Stimulated activated CD4-positive, alpha-beta T cell treated with anti-CD3 and anti-CD28 coated beads, Interleukin-2, amount 100 ng/mL, for 24 hours (primary cell): ENCODE data around the gene CCDC167.
A peak's percentile ranks its signal among the peaks of the same experiment; 100 is the strongest.
"Not testable (repeated sequence)": the region's sequence is repeated elsewhere in the genome, so short reads cannot be mapped to it uniquely, and the experiment has no call there.

Experiments
- DNase-seq, 2 donors: peaks; one replicate each; pipeline ENCODE4 v3.0.0-alpha.2; 2020

Gene CCDC167

GRCh38 chr6:37507690-37508421, 8.2 kb upstream of the CCDC167 start:
- DNase-seq: peak in 1 of 2 donors; percentile 55

GRCh38 chr6:37507077-37507476, 7.4 kb upstream of the CCDC167 start:
- DNase-seq: no peak

GRCh38 chr6:37506479-37506878, 6.8 kb upstream of the CCDC167 start:
- DNase-seq: no peak

- no peak for DNase-seq
These were observed 4.3 kb upstream of the CCDC167 start for GRCh38 chr6:37504024-37504423.

GRCh38 chr6:37503309-37503965, 3.7 kb upstream of the CCDC167 start:
- no peak for DNase-seq

- peak in 1 of 2 donors; percentile 49 for DNase-seq
These were observed 3.1 kb upstream of the CCDC167 start for GRCh38 chr6:37502703-37503291.

- no peak for DNase-seq
These were observed 2.2 kb upstream of the CCDC167 start for GRCh38 chr6:37501632-37502491.

GRCh38 chr6:37500904-37501303, 1.2 kb upstream of the CCDC167 start:
- DNase-seq: not testable (repeated sequence)

- no peak for DNase-seq
These were observed 558 bp upstream of the CCDC167 start for GRCh38 chr6:37500294-37500608.

GRCh38 chr6:37496951-37497885, 2.5 kb downstream of the CCDC167 start:
- no peak for DNase-seq

GRCh38 chr6:37495244-37495934, 4.3 kb downstream of the CCDC167 start:
- peak in 1 of 2 donors; percentile 48 for DNase-seq

GRCh38 chr6:37493661-37493995, 6.1 kb downstream of the CCDC167 start:
- no peak for DNase-seq

GRCh38 chr6:37492991-37493660, 6.6 kb downstream of the CCDC167 start:
- DNase-seq: no peak

- DNase-seq: no peak
These were observed 7.3 kb downstream of the CCDC167 start for GRCh38 chr6:37492236-37492972.

- no peak for DNase-seq
These were observed 7.9 kb downstream of the CCDC167 start for GRCh38 chr6:37491830-37492208.

- DNase-seq: no peak
These were observed 8.4 kb downstream of the CCDC167 start for GRCh38 chr6:37491171-37491829.

- no peak for DNase-seq
These were observed 9.0 kb downstream of the CCDC167 start for GRCh38 chr6:37490536-37491170.

- DNase-seq: no peak
These were observed 9.9 kb downstream of the CCDC167 start for GRCh38 chr6:37489697-37490336.

GRCh38 chr6:37488476-37488875, 11.2 kb downstream of the CCDC167 start:
- no peak for DNase-seq
